Measurements from ENCODE around the gene CCRL2. TPM values are rescaled to one million over a fixed set of nuclear protein-coding genes. Genes with fewer than 3 reads are reported as not detected.

CCRL2 gene
- polyA plus RNA-seq (2011; rRNA removed) (not detected in 2 replicates), polyA minus RNA-seq (2011; rRNA and poly(A)+ RNA removed) (not detected in 2 replicates)

- Histone ChIP-seq H3K27me3 (ENCODE audit: control insufficient read depth, insufficient read depth, low read length) (no peaks in the 10 kb centered on the region; the same call in 1 of the 2 replicates), H3K36me3 (ENCODE audit: control insufficient read depth, insufficient read depth, low read length) (no peaks in the 10 kb centered on the region), H3K4me3 (ENCODE audit: low read depth, low read length) (no peak within 1 kb of the TSS)
- ChIA-PET POLR2A (no interaction called here), CTCF (interaction anchor here (1.3 to 3.1 kb wide), 2 partner anchors 8 to 18 kb away, joined by 3 to 11 read pairs; no protein-coding TSS in a partner anchor)
- TF ChIP-seq CTCF (IDR thresholded peaks at IDR 0.05; ENCODE audit: insufficient read depth, low read depth, low read length), result no peak
- DNase-seq (ENCODE audit: low read depth), result no peak
These were observed at the start of gene CCRL2, which contains the start of gene CCR5AS for GRCh38 chr3:46406788-46407611. TSS of gene CCRL2 (plus strand) at chr3:46407259. CDS start at chr3:46408080, 821 bp downstream. TSS of gene CCR5AS (minus strand) at chr3:46407066.

GRCh38 chr3:46358466-46358865, 48.6 kb upstream of the CCRL2 start:
- Histone ChIP-seq H3K27me3 (ENCODE audit: control insufficient read depth, insufficient read depth, low read length) (peaks cover 5% of the 10 kb centered on the region), H3K36me3 (ENCODE audit: control insufficient read depth, insufficient read depth, low read length) (no peaks in the 10 kb centered on the region), H3K4me3 (ENCODE audit: low read depth, low read length) (no peak overlapping the region)
- ChIA-PET POLR2A (no interaction called here), CTCF (interaction anchor here (1.8 kb wide), 1 partner anchor 12 kb away, joined by 6 read pairs; the partner anchor contains the start of gene CCR5)
- no peak for DNase-seq (ENCODE audit: low read depth)
- TF ChIP-seq CTCF (IDR thresholded peaks at IDR 0.05; ENCODE audit: insufficient read depth, low read depth, low read length), result no peak

- no peak for DNase-seq (ENCODE audit: low read depth)
- Histone ChIP-seq H3K27me3 (ENCODE audit: control insufficient read depth, insufficient read depth, low read length) (peaks cover 7% of the 10 kb centered on the region), H3K36me3 (ENCODE audit: control insufficient read depth, insufficient read depth, low read length) (no peaks in the 10 kb centered on the region), H3K4me3 (ENCODE audit: low read depth, low read length) (no peak overlapping the region)
- ChIA-PET CTCF (interaction anchor here (1.8 kb wide), 1 partner anchor 11 kb away, joined by 6 read pairs; the partner anchor contains the start of gene CCR5), POLR2A (no interaction called here)
- TF ChIP-seq CTCF (IDR thresholded peaks at IDR 0.05; ENCODE audit: insufficient read depth, low read depth, low read length), result no peak
These were observed 47.1 kb upstream of the CCRL2 start for GRCh38 chr3:46359733-46360493.

GRCh38 chr3:46360907-46361306, 46.2 kb upstream of the CCRL2 start:
- ChIA-PET POLR2A (no interaction called here), CTCF (interaction anchor here (1.6 kb wide), 1 partner anchor 10 kb away, joined by 3 read pairs; the partner anchor contains the start of gene CCR5)

More at GRCh38 chr3:46360907-46361306, 46.2 kb upstream of the CCRL2 start:
- Histone ChIP-seq H3K27me3 (ENCODE audit: control insufficient read depth, insufficient read depth, low read length) (peaks cover 5% of the 10 kb centered on the region), H3K4me3 (ENCODE audit: low read depth, low read length) (no peak overlapping the region), H3K36me3 (ENCODE audit: control insufficient read depth, insufficient read depth, low read length) (no peaks in the 10 kb centered on the region)
- no peak for DNase-seq (ENCODE audit: low read depth)
- no peak for TF ChIP-seq CTCF (IDR thresholded peaks at IDR 0.05; ENCODE audit: insufficient read depth, low read depth, low read length)

Data from BJ (cell line).